Jurkat, Clone E6-1 (cell line): ENCODE results near the gene RPL27A. TPM values are rescaled to one million over a fixed set of nuclear protein-coding genes. Genes with fewer than 3 reads are reported as not detected.
"Not testable (repeated sequence)": the region's sequence is repeated elsewhere in the genome, so short reads cannot be mapped to it uniquely, and the experiment has no call there.

Experiments used
- DNase-seq: peaks from one replicate; pipeline ENCODE4 v3.0.0-alpha.2; 2011; ENCODE audit warnings: low read depth, low spot score
- H3K4me3 ChIP-seq: 2 replicates; pipeline ENCODE4 v1.5.1; 2011; ENCODE audit warnings: mild to moderate bottlenecking, low read length, control low read depth, moderate library complexity
- polyA plus RNA-seq: library from polyadenylated mRNA; unstranded; fragments of >200 nt; gene quantifications from one replicate; pipeline ENCODE4 v1.2.1, GENCODE V29; 2012; ENCODE audit warnings: missing spikeins; ENCODE audit not compliant: insufficient read length, insufficient read depth

RPL27A gene
- polyA plus RNA-seq: 3,824 TPM

DNA sequence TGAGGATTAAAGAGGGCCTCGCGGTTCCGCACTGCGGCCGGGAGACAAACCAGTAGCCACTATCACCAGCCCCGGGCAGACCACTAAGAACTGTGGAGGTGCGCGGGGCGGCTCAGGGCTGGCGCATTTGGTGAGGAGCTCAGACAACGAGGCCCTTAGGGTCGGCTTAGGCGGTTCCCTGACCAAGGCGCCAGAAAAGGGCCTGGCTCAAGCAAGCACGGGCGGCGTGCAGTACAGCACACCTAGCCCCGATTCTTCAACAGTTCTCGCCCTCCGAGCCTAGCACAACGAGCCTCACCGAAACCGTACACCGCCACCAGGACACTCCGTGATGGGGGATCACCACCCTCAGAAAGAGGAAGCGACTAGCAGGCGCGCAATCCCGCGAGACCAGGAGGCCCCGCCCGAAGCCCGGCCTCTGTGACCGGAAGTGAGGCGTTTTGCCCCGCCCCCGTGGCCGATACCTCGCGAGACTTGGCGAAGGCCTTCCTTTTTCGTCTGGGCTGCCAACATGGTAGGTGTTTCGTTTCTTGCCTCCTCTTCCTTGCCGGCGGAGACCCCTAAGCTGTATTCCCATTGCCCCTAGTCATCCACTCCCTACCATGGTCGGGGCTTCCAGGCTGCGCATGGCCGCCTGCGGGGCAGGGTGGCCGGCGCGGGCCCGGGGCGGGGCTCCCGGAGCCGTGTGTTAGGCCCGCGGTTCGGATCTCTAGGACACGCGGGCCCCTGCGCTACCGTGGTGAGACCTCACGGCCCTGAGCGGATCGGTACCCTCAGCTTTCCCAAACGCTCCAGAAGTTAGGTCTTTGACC is at the start of gene RPL27A, which contains the start of gene TRIM66:
Gene RPL27A, plus strand, starts transcription at position 490 of the 812 bp plus-strand sequence. Its CDS starts 22 bp downstream, at position 512.
Gene TRIM66, minus strand, starts transcription at position 363 of the 812 bp plus-strand sequence. CDS start 10,391 bp downstream, outside the sequence.
- peak; percentile 91 for DNase-seq
- H3K4me3 ChIP-seq: peak within 1 kb of the TSS; percentile 100

DNA sequence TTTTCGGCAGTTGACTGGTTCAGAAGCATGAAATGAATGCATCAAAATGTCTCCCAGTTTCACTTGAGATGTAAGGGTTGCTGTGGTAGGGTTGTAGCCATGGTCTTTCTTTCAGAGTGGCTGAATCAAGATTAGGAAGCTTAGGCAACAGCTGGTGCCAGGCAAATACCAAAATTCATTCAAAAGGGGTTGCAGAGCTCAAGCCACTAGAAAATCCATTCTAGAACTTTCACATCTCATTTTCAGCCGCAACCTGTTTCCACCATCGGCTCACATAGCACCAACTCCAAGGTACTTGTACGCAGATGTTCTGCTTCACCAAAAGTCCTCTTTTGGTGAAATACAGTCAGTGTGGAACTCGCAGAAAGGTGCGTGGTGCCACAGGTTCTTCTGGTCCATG is 48.1 kb upstream of the RPL27A start:
- DNase-seq: no peak
- no peak overlapping the region for H3K4me3 ChIP-seq

- no peak overlapping the region for H3K4me3 ChIP-seq
- no peak for DNase-seq
Observed at GRCh38 chr11:8636127-8636526, 46.5 kb upstream of the RPL27A start.

DNA sequence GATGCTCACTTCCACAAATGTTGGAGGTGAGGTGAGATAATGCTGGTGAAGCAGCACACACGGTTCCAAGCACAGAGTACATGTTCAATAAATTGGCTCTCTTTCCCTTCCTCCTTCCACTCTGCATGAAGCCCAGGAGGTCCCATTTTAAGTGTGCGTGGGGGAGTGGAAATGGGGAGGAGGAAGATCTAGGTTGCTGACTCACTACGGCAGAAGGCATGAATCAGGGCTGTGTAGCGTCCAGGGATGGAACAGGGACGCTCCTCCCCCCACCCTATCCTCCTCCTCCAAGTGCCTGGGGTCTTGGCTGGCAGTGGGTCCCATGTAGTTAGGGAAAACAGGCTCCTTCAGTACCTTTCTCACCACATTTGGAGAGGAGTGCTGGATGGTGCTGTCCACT is 44.3 kb upstream of the RPL27A start:
- no peak overlapping the region for H3K4me3 ChIP-seq
- no peak for DNase-seq

DNA sequence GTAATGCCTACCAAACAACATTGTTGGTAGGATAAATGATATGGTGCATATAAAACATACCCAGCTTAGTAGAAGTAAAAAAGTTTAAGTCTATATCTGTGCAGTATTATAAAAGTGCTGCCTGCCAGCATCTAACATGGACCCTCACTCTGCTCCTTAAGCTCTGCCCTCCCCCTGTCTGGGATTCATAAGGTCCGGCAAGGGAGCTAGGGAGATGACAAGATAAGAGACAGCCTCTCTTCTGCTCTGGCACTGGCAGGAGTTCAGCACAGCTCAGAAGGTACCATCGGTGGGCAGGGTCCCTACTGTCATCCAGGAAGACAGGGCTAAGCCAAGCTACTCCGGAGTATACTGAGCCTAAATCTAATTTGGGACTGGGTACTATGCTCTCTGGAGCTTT is 42.9 kb upstream of the RPL27A start:
- no peak overlapping the region for H3K4me3 ChIP-seq
- no peak for DNase-seq

GRCh38 chr11:8640267-8640906 is 42.2 kb upstream of the RPL27A start:
- no peak overlapping the region for H3K4me3 ChIP-seq
- DNase-seq: no peak

GRCh38 chr11:8641332-8641731 is 41.3 kb upstream of the RPL27A start:
- no peak for DNase-seq
- no peak overlapping the region for H3K4me3 ChIP-seq

DNA sequence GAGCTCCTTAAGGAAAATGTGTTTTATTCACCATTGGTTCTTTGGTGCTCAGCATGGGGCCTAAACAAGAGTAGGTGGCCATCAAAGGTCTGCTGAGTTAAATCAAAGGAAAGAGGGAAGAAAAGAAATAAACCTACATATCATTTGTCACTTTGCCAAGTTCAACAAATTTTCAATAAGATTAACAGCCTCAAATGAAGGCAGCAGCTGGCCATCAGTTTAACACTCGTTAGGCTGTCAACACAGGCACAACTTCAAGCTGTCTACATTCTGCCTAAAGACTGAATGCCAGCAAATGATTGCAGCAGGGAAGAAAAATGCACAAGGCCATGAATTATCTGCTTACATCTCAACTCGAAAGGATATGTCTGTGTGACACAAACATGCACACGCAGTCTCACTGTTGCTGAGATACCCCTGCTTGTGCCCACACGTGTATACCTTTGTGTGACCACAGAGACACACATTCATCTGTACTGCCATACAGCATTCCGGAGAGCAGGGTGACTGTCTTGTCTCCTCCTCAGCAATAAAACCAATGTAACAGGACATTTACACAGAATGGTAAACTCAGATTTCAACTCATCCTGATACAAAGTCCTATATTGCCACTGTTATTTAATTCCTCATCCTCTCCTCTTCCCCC is 40.3 kb upstream of the RPL27A start:
- DNase-seq: no peak
- H3K4me3 ChIP-seq: no peak overlapping the region

DNA sequence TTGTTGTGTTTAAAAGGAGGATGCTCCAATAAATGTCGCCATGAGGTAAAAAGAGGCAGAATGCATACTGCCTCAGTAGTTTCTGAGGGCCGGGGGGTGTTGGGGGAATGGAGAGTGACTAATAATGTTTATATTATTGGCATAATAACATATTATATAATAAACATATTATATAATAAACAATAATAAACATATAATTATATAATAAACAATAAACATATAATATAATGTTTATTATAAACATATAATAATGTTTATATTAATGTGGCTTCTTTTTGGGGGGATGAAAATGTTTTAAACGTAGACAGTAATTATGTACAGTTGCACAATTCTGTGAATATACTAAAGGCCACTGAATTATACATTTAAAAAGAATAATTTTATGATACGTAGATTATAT is 35.7 kb upstream of the RPL27A start:
- H3K4me3 ChIP-seq: no peak overlapping the region
- DNase-seq: no peak

- no peak for DNase-seq
- no peak overlapping the region for H3K4me3 ChIP-seq
Observed at GRCh38 chr11:8649361-8649760, 33.2 kb upstream of the RPL27A start.

GRCh38 chr11:8650401-8650990 is 32.1 kb upstream of the RPL27A start:
- H3K4me3 ChIP-seq: no peak overlapping the region
- DNase-seq: no peak

- DNase-seq: no peak
Observed at GRCh38 chr11:8652140-8652539, 30.5 kb upstream of the RPL27A start.

DNA sequence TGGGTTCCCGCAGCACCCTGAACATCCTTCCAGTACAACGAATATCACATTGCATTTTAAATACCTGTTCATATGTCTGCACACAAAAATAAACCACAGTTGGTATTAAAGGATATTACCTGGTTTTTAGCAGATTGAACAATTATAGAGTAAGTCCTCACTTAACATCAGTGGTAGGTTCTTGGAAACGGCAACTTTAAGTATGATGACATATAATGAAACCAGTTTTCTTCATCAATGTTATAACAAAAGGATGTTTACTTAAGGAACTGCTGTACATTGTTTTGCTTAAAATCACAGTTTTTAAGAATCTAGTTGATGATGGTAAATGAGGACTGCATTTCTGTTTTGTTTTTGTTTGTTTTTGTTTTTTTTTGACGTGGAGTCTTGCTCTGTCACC is 28.1 kb upstream of the RPL27A start:
- no peak overlapping the region for H3K4me3 ChIP-seq
- DNase-seq: no peak

More at GRCh38 chr11:8652140-8652539, 30.5 kb upstream of the RPL27A start:
- H3K4me3 ChIP-seq: no peak overlapping the region

GRCh38 chr11:8656291-8656690 is 26.3 kb upstream of the RPL27A start:
- no peak for DNase-seq
- H3K4me3 ChIP-seq: no peak overlapping the region

- H3K4me3 ChIP-seq: no peak overlapping the region
- DNase-seq: no peak
Observed at GRCh38 chr11:8658321-8659057, 24.1 kb upstream of the RPL27A start.

GRCh38 chr11:8661001-8661795 is 21.4 kb upstream of the RPL27A start:
- DNase-seq: no peak
- no peak overlapping the region for H3K4me3 ChIP-seq

DNA sequence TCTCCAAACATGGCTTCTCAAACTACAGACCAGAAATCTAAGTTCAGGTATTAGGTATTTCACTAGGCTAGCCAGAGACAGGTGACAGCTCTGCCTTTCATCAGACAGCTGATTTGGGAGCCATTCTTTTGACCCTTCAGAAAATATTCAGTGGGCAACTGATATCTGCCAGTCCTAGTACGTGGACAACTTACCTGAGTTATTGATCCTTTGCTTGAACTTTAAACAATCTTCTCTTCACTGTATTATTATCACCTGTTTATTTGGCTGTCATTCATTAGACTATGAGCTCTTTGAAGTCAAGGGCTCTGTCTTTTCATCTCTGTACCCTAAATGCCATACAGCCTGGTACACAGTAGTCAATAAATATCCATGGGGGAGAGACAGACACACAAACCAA is 17.4 kb upstream of the RPL27A start:
- no peak overlapping the region for H3K4me3 ChIP-seq
- no peak for DNase-seq

DNA sequence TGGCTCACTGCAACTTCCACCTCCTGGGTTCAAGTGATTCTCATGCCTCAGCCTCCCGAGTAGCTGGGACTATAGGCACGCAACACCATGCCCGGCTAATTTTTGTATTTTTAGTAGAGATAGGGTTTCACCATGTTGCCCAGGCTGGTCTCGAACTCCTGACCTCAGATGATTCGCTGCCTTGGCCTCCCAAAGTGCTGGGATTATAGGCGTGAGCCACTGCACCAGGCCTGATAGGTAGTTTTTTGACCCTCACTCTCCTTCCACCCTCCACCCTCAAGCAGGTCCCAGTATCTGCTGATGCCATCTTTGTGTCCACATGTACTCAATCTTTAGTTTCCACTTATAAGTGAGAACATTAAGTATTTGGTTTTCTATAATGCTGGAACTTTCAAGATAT is 12.5 kb upstream of the RPL27A start:
- not testable (repeated sequence) for H3K4me3 ChIP-seq, DNase-seq
